ENCODE data around the gene KLHL40.

Gene KLHL40

GRCh38 chr3:42728668-42729364 is 43.5 kb downstream of the KLHL40 start:
- no peak for DNase-seq

- DNase-seq, result no peak
Observed at GRCh38 chr3:42729404-42730145, 44.2 kb downstream of the KLHL40 start.

GRCh38 chr3:42730294-42730693 is 45.0 kb downstream of the KLHL40 start:
- DNase-seq, result no peak

- no peak for DNase-seq
Observed at GRCh38 chr3:42730706-42731420, 45.5 kb downstream of the KLHL40 start.

DNA sequence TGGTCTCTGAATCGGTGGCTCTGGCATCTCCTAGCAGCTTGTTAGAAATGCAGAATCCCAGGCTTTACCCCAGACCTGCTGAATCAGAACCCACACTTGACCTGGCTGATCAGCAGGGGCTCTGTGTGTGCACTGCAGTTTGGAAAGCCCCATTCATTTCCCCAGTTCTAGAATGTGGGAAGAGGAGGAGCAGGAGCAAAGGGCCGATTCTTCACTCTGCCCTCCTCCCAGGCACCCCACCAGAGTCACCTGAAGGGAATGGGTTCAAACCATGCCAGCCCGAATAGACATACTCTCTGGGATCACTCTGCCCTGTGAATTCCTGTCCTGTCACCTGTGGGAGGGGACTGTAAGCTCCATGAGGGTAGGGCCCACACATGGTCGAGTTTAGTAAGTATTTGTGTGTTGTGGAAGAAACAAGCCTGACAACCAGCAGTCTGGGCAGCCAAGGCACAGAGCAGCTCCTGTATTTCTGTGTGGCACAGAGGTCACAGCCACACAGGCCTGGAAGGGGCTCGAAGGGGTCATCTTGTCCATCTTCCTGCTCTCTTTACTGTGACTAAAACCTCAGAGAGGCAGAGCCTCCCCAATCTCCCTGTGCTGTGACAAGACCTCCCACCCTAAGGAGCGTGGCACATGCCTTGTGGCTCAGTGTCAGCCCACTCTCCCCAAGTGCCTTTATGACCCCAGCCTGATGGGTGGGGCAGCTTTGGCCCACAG is 46.3 kb downstream of the KLHL40 start:
- DNase-seq, result no peak

DNA sequence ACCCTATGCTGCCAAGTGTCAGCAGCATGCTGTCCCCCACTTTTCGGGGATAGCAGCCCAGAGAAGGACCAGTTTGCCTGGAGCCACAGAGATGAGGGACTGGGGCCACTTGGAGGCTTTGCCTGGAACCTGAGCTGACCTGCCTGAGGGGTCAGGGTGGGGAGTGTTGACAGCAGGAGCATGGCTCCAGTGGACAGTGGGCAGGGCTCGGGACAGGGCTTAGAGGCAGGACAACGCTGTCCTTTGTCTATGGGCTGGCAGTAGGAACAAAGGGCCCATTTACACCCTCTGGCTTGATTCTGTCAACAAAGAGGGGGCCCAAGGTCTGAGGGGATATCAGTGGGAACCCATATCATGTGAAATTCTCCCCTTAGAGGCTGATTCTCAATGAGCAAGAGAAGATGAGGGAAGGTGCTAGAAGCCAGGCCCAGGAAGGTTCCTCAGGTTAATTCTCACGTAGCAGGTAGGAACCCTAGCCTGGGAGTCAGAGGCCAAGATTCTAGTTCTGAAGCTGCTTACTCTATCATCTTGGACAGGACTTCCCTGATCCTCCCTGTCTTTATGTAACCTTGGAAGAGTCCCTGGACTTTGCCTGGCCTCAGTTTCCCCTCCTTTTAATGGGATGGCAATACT is 47.0 kb downstream of the KLHL40 start:
- DNase-seq, result no peak

GRCh38 chr3:42732829-42733459 is 47.6 kb downstream of the KLHL40 start:
- no peak for DNase-seq

DNA sequence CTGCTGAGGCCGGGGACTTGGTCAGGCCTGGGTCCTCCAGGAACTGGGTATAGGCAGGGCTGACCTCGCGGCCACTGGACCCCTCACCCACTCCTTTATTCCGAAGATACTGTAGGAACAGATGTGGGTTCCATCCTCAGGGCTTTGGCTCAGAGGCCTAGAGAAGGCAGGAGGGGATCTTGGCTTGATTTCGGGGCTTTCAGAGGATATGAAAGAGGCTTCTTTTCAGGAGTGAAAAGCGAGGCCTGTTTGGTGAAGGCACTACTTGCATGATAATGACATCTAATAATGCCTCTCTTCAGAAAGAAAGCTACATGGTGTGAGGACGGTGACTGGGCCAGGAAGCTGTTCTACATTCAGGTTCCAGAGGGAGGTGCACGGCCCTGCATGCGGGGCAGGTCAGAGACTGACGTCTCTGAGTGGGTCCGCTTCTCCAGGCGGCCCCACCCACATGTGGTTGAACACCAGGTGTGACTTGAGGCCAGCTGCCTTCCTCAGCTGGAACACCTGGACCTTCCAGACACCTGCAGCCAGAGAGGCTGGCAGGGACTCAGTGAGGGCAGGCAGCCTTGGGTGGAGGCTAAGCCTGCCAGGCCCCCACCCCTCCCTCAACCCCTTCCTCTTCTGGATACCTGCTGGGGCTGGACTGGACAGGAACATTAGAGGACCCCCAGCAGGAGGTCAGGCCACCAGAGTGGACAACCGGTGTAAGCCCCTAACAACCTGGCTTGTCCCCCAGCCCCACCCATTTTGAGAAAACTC is 48.3 kb downstream of the KLHL40 start:
- DNase-seq, result no peak

GRCh38 chr3:42734263-42734860 is 49.0 kb downstream of the KLHL40 start:
- no peak for DNase-seq

- DNase-seq, result no peak
Observed at GRCh38 chr3:42735019-42735418, 49.7 kb downstream of the KLHL40 start.

DNA sequence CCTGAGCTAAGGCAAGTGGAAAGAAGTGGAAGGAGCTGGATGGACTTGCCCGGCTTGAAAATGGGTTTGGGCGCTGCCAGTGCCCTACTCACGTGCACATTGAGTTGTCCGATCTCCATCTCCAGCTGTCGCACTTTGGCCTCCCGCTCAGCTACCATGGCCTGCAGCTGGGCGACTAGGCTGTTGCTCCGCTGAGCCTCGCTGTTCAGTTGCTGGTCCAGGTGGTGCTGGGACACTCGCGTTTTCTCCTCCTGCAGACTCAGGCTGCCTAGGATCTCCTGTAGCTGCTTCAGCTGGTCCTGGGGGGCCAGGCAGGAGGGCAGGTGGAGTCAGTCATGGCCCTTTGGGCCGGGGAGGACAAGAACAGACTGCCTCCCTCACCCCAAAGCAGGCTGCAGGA is 50.3 kb downstream of the KLHL40 start:
- no peak for DNase-seq

- DNase-seq, result no peak
Observed at GRCh38 chr3:42736081-42736480, 50.7 kb downstream of the KLHL40 start.

GRCh38 chr3:42736531-42736930 is 51.2 kb downstream of the KLHL40 start:
- no peak for DNase-seq

DNA sequence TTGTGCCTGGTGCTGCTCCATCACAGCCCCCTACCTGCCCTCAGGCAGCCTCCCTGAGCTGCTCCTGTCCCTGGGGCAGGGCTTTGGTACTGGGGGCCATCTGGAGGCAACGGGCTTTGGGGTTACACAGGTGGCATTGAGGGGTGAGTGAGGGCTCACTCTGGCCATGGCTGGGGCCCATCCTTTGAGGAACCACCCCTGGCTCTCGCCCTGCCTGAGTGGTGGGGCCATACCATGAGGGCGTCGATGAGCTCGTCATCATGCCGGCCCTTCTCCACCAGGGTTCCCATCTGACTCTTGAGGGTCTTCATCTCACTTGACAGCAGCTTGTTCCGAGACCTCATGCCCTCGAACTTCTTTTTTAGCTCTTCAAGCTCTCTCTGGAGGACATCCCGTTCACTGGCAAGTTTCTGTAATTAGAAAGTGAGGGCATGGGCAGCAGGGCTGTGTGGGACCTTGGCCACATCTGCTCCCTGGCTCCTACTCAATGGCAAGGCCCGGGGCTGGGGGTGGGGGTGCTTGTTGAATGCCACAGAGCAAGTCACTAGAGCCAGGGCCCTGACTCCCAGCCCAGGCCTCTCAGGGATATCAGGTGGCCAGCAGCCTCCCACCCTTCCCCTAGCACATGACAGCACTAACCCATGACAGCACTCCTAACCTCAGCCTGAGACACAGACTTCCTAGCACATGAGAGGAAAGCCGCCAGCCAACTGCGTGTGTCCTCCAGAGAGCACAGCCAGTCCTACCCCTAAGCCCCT is 54.2 kb downstream of the KLHL40 start:
- DNase-seq, result no peak

DNA sequence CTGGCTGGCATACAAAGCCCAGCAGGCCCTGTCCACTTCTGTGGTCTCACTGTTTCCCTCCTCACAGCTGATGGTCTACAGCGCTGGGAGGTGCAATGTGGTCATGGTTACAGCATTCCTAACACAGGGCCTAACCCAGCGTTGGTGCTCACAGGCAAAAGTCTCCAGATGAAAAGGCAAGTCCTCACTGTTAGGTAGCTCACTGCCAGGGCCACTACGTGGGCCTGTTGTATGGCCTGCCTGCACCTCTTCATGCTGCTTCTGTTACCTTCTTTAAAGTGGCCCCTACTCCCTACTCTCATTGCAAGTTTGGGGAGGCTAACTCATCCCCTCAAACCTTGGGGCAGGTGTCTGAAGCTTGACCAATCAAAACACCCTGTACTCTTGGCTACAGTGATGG is 56.5 kb downstream of the KLHL40 start:
- DNase-seq, result no peak

Measured in activated CD8-positive, alpha-beta memory T cell treated with anti-CD3 and anti-CD28 coated beads, Interleukin-2, amount 50 U/mL, for 4 hours (primary cell).